ENCODE measurements around the gene ESPNL.

The ESPNL gene

DNA sequence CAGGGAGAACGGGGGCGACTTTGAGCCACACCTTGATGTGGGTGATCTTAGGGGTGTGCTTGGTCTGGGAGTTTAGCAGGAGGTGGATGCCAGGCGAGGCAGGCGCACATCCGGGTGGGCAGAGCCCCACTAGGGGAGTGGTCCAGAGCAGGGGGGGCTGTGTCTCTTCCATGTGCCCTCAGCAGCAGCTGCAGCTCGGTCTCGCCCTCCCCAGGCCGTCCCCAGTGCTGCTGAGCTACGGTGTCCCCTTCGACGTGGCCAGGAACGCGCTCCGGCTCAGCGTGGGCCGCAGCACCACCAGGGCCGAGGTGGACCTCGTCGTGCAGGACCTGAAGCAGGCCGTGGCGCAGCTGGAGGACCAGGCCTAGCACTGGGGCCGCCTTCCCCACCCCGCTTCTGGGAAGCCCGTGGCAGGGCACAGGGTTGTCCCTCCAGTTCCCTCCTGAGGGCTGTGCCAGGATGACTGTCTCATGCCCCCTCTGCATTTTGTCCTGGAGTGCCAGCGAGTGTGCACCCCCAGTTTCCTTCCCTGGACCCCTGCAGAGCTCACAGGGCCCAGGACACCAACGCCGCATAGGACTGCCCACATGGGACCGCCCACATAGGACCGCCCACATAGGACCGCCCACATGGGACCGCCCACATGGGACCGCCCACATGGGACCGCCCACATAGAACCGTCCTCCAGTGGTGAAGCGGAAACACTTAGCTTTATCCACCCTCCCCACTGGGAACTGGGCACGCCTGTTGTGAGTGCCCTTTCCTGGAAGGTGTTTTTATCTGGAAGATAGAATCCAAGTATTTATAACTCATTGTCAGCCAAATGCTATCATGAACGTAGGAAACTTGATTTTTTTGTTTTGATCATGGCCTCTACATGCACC lies 1.9 kb upstream of the ESPNL start:
- no peak overlapping the region for H3K4me3 ChIP-seq (ENCODE audit: low read depth, low read length)
- peak; percentile 38 for DNase-seq (ENCODE audit: low read depth, low spot score)
- in situ Hi-C loops (cut with HindIII; ENCODE audit: low sequenced_read_pairs): no loop called here

DNA sequence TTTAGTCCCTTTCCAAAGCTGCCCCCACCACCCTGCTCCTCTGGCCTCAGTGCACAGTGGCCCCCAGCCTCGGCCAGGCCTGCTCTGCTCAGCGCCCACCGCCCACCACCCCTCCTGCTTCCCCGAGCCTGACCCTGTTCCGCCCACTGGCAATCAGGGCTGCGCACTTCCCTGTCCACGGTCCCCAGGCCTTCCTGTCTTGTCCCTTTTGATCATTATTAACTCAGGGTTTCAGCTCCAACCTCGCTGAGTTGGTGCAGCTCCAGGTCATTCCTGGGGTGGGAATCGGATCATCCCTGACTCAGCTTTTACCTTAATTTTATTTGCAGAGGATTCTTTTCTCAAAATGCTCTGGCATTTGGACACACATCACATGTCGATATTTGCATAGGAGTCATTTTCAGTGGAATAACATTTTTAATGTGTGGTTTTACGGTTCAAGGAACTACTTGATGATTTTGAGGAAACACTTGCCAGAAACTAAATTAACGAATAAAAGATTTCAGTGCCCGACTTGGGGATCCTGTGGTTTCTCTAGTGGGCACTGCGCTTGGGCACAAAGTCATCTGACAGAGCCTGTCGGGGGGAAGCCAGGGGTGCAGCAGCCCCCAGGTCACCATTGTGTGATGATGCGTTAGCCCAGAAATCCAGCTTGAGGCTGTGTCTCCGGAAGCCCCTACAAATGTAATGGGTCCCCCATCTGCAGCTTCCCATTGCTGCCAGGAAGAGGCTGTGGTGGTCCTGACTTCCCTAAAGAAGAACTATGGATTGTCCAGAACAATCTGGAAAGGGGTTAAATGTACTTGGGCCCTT lies 1.0 kb upstream of the ESPNL start:
- in situ Hi-C loops (cut with HindIII; ENCODE audit: low sequenced_read_pairs): no loop called here
- no peak overlapping the region for H3K4me3 ChIP-seq (ENCODE audit: low read depth, low read length)
- TF ChIP-seq, protein P1, sequence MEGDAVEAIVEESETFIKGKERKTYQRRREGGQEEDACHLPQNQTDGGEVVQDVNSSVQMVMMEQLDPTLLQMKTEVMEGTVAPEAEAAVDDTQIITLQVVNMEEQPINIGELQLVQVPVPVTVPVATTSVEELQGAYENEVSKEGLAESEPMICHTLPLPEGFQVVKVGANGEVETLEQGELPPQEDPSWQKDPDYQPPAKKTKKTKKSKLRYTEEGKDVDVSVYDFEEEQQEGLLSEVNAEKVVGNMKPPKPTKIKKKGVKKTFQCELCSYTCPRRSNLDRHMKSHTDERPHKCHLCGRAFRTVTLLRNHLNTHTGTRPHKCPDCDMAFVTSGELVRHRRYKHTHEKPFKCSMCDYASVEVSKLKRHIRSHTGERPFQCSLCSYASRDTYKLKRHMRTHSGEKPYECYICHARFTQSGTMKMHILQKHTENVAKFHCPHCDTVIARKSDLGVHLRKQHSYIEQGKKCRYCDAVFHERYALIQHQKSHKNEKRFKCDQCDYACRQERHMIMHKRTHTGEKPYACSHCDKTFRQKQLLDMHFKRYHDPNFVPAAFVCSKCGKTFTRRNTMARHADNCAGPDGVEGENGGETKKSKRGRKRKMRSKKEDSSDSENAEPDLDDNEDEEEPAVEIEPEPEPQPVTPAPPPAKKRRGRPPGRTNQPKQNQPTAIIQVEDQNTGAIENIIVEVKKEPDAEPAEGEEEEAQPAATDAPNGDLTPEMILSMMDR (IDR thresholded peaks at IDR 0.05; ENCODE audit: low read depth, low read length): no peak
- DNase-seq (ENCODE audit: low read depth, low spot score): no peak

More for the DNA sequence above, 1.9 kb upstream of the ESPNL start:
- TF ChIP-seq, protein P1 (IDR thresholded peaks at IDR 0.05; ENCODE audit: low read depth, low read length): no peak

DNA sequence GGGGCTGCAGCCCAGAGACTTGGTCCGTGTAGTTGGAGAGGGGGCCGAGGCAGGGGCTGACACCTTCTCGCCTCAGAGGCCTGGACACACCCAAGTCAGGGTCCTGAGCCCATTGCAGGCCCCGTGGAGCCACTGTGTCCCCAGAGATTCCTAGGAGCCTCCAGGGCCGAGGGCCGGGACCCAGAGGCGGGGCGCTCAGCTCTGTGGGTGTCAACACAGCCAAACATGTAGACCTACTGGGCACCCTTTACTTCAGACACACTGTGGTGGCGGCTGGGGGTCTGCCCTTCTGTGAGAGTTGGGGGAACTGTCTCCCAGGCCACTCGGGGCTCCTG lies 459 bp upstream of the ESPNL start:
- in situ Hi-C loops (cut with HindIII; ENCODE audit: low sequenced_read_pairs): no loop called here
- TF ChIP-seq, protein P1 (IDR thresholded peaks at IDR 0.05; ENCODE audit: low read depth, low read length): no peak
- no peak for DNase-seq (ENCODE audit: low read depth, low spot score)
- H3K4me3 ChIP-seq (ENCODE audit: low read depth, low read length): no peak overlapping the region

DNA sequence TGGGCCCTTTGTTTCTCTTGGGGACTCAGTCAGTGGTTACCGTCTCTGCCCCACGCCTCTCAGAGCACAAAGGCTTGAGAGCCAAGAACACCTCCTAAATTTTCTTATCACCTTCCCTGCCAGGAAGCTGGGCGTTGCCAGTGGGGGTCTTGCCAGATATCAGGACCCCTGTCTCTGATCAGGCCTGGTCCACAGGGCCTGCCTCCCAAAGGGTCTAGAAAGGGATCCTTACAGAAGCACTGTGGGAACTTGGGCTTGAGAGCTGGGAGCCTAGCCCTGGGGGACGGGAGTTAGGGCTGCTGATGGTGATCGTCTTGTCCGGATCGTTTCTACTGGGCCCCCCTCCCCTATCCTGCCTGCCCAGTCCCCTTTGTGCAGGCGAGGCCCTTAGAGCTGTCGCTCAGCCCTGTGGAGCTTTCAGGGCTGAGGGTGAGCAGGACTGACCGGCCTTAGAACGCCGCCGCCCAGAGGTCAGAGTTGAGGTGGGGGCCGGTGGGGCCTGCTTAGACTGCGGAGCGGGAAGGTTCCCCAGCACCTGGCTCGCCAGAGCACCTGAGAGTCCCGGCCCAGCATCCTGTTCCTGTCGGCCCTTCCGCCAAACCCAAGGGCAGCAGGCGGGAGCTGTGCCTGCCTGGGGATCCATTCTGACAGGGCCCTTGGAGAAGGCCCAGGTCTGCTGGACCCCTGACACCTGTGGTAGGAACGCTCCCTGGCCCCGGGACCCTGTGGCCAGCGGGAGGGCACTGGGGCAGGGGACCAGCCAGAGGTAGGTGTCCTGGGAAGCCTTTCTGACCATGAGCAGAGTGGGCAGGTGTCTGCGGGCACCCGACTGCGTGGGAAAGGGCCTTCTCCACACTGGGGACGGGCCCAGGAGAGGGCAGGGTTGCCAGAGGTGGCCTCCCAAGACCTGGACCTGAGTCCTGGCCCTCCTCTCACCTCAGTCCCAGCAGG lies 956 bp downstream of the ESPNL start:
- no peak for DNase-seq (ENCODE audit: low read depth, low spot score)
- TF ChIP-seq, protein P1 (IDR thresholded peaks at IDR 0.05; ENCODE audit: low read depth, low read length): no peak
- in situ Hi-C loops (cut with HindIII; ENCODE audit: low sequenced_read_pairs): no loop called here
- no peak overlapping the region for H3K4me3 ChIP-seq (ENCODE audit: low read depth, low read length)

DNA sequence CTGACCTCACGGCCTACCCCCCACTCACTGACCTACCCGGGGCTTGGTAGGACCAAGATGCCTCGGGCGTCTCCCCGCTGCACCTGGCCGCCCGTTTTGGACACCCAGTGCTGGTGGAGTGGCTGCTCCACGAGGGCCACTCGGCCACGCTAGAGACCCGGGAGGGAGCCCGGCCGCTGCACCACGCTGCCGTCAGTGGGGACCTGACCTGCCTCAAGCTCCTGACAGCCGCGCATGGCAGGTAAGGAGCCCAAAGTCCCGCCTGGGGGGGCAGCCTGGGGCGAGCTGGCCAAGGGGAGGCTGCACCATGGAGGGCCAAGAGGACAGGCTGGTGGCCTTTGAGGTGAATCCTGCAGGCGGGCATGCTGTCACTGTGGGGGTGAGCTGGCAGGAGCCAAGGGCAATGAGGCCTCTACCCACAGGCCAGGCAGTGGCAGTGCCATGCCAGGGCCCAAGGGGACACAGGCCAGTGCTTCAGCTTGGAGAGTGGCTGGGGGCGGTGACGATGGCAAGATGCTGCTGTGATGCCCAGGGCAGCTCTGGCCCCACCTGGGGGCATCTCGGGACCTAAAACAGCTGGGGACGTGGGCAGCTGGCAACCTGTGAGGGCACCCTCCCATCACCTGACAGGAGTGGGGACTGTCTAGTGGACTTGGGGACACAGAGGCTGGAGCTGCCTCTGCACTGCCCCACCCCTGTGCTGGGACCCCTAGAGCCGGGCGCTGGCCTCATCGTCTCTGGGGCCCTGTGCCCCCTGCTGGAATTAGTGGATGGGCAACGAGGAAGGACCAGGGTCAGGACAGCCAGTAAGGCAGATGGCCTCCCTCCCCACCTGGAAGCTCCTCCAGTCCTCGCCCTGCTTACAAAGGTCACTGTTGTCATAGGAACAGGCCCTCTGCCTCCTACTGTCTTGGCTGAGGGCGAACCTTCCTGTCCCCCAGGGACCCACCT lies 2.0 kb downstream of the ESPNL start:
- in situ Hi-C loops (cut with HindIII; ENCODE audit: low sequenced_read_pairs): no loop called here
- no peak overlapping the region for H3K4me3 ChIP-seq (ENCODE audit: low read depth, low read length)
- no peak for DNase-seq (ENCODE audit: low read depth, low spot score)
- TF ChIP-seq, protein P1 (IDR thresholded peaks at IDR 0.05; ENCODE audit: low read depth, low read length): no peak
